Spleen (tissue), 7 donors: ENCODE data around the gene NUFIP1.

Source experiments
- CTCF ChIP-seq, 11 experiments: fragments of 200-600 bp in 7 of 11; fragments of 450-650 bp in 4 of 11; sonication (generic) in 4 of 11; IDR thresholded peaks in 8 of 11; conservative IDR thresholded peaks in 3 of 11; 1 replicate in 7 of 11; 2 replicates in 4 of 11; pipeline versions ENCODE4 v1.4.0 to v1.8.0; 2016 to 2021; ENCODE audit warnings: antibody characterized with exemption in 11 of 11, inconsistent platforms in 4 of 11, mild to moderate bottlenecking in 1 of 11
- POLR2A ChIP-seq, 3 donors: fragments of 450-650 bp; IDR thresholded peaks; one replicate each; pipeline ENCODE4 v1.5.1; 2017; ENCODE audit warnings: antibody characterized with exemption in 3 of 3, mild to moderate bottlenecking in 1 of 3
- donor health status: DM: no; HTN: no; CAD: no; lungs with moderate emphysema.
- donor health status: DM: no; HTN: no; CAD: no.
- donor health status: DM: no; HTN: no; CAD: no.

GRCh38 chr13:44978328-44978727 is 10.9 kb downstream of the NUFIP1 start:
- no peak for TF ChIP-seq CTCF (IDR thresholded peaks at IDR 0.05 in 8 of 11, conservative IDR thresholded peaks at IDR 0.05 in 3 of 11)
- TF ChIP-seq POLR2A (IDR thresholded peaks at IDR 0.05): no peak
